NCI-H2196 treated with DMSO at 0.1 percent for 48 hours (cell line): Measurements from ENCODE around the gene DGKH.
"Not testable (repeated sequence)": the region's sequence is repeated elsewhere in the genome, so short reads cannot be mapped to it uniquely, and the experiment has no call there.

ENCODE experiments used
- DNase-seq: peaks from one replicate; lab custom pipeline; 2025; ENCODE audit not compliant: unreplicated experiment; lab: John Stamatoyannopoulos, UW

The DGKH gene

GRCh38 chr13:42068886-42069285, 20.4 kb downstream of the DGKH start:
- no peak for DNase-seq

DNA sequence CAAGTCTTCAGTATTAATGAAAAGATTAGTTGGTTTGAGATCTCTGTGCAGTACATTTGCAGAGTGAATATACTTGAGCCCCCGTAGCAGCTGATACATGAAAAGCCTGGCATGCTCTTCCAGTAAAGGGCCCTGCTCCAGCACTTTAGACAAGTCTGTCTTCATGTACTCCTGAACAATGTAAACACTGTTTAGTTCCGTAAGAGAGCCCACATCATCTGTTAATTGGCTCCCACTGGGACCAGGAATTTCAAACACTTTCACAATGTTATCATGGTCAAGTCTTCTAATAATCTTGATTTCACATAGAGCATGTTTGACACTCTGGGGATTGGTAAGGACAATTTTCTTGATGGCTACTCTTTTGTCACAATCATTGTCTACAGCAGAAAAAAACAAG, 22.2 kb downstream of the DGKH start:
- not testable (repeated sequence) for DNase-seq

GRCh38 chr13:42071179-42071578, 22.7 kb downstream of the DGKH start:
- DNase-seq: not testable (repeated sequence)

DNA sequence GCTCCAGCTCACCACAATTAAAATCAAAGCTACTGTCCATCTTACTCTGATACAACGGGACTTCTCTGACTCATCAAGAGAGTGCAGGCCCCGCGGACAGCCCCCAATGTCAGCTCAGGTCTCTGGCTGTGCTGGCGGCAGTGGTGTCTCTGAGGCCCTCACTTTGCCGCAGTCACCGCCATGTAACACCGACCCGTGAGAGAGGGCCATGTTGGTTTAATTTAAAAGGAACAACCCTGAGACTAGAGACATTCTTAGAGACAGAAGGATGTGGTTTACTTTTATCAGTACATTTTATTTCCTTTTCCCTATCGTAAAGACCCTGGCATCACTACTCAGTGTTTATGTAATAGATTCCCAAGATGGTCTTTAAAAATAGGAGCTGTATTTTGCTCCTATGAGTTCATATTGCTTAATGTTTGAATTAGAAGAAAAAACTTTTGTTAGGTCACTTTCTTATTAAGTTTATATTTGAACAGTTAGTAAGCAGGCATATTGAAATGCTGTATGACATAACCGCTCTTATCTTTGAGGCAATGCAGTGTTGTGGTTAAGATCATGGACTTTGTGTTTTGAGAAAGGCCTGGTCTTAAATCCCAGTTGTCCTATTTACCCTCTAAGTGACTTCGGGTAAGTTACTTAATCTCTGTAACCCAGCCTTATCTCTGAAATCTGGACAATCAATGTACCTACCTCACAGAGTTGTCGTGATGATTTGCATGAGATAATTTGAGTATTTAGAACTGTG, 23.4 kb downstream of the DGKH start:
- DNase-seq: no peak

DNA sequence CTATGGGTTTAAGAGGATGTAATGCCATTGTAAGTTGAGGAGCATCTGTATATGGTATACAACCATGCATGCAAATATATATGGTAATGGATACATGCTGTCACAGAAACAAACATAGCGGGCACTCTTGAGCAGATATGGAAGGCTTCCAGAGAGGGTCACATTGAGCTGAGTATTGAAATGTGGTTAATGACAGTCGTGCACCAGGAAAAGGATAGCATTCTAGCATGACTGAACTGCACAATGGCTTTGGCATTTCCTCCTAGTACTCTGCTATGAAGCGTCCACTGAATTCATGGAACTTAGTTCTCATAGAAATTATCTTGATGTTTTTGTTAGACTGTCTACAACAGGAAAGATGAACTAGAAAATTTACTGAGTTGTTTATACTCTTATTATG, 25.2 kb downstream of the DGKH start:
- no peak for DNase-seq

GRCh38 chr13:42075517-42075916, 27.1 kb downstream of the DGKH start:
- no peak for DNase-seq

DNA sequence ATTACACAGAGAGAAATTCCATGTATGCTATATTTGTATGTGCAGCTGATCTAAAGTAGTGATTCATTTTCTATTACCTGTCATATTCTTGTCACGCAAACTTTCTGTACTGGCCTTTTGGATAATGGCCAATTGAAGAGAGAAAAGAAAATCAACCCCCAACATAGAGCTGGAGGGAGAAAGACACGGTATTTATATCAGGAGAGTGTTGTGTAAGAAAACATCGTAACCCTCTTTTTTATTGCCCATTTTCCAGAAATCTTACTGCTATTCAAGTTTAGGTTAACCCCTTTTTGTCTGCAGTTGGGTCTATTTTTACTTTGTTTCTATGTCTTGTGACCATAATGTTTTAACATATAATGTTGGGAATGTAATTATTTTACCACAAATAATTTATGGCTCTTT, 27.9 kb downstream of the DGKH start:
- DNase-seq: no peak

GRCh38 chr13:42078128-42078808, 29.8 kb downstream of the DGKH start:
- DNase-seq: no peak

GRCh38 chr13:42083138-42083770, 34.8 kb downstream of the DGKH start:
- DNase-seq: no peak

DNA sequence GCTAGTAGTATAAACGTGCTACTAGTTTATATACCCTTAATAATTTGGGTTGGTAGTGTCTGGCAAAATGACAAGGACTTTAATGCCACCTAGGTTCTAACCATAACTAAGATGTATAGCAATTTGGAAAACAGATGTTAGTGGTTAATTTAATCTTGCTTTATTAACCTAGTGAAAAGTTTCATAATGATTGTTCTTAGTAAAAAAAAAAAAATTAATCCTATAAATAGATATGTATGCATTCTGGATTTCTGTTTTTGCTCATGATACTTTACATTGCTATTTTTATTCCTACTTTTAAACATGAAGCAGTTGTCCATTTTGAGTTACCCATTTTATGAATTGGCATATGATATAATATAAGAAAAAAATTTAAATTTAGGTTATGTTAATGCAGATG, 36.3 kb downstream of the DGKH start:
- DNase-seq: no peak

- no peak for DNase-seq
These were observed 38.1 kb downstream of the DGKH start for GRCh38 chr13:42086582-42086981.

GRCh38 chr13:42094516-42095040, 46.1 kb downstream of the DGKH start:
- no peak for DNase-seq

DNA sequence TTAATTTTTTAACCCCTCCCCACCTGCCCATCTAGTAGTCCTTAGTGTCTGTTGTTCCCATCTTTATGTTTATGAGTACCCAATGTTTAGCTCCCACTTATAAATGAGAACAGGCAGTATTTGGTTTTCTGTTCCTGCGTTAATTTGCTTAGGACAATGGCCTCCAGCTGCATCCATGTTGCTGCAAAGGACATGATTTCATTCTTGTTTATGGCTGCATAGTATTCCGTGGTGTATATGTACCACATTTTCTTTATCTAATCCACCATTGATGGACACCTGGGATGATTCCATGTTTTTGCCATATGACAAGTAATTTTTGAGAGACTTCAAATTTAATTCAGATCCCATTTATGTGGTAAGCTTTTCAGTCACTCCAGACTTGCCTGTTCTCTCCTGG, 47.8 kb downstream of the DGKH start:
- not testable (repeated sequence) for DNase-seq

DNA sequence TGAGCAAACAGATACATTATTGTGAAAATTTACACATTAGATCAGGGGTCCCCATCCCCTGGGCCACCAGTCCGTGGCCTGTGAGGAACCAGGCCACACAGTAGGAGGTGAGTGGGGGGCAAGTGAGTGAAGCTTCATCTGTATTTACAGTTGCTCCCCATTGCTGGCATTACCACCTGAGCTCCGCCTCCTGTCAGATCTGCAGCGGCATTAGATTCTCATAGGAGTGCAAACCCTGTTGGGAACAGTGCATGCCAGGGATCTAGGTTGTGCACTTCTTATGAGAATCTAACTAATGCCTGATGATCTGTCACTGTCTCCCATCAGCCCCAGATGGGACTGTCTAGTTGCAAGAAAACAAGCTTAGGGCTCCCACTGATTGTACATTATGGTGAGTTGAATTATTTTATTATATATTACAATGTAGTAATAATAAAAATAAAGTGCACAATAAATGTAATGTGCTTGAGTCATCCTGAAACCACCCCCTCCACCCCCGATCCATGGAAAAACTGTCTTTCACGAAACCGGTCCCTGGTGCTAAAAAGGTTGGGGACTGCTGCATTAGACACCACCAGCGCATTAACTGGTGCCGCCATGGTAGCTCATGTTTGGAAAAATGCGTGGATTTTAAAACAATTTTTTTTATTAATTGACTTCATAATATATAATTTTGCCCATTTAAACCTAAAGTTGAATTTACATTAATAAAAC, 51.7 kb downstream of the DGKH start:
- no peak for DNase-seq

- DNase-seq: no peak
These were observed 52.5 kb downstream of the DGKH start for GRCh38 chr13:42100960-42101359.

DNA sequence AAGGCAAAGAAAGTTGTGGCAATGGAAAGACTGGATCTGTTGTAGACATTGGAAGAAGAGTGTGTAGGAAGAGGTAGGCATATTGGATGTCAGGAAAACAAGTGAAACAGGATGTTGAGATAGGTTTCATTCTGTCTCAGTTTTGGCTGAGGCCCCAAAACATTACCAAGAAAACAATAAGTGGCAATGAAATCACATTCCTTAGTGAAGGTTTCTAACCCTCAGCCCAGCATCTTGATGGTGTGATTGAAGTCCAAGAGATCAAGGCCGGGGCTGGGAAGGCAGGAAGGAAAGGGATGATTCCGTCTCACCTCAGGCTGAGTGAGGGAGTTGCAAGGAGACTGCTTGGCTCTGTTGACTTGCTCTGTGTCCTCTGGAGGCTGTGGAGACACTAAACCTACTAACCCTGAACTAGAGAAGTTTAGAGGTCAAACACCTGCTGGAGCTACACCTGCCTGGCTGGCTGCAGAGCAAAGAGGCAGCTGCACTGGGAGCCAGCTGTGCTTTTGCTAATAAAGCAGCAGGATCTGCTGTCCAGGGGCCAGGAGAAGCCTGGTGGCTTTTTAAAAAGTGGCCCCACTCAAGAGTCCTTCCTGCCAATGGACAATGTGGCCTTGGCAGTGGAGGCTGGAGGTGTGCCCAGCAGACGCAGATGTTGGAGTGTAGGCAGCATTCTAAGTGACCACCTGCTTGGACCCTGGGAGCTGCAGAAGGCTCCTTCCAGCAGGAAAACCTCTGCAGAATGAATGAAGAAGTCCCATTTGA, 53.6 kb downstream of the DGKH start:
- DNase-seq: peak; percentile 53

DNA sequence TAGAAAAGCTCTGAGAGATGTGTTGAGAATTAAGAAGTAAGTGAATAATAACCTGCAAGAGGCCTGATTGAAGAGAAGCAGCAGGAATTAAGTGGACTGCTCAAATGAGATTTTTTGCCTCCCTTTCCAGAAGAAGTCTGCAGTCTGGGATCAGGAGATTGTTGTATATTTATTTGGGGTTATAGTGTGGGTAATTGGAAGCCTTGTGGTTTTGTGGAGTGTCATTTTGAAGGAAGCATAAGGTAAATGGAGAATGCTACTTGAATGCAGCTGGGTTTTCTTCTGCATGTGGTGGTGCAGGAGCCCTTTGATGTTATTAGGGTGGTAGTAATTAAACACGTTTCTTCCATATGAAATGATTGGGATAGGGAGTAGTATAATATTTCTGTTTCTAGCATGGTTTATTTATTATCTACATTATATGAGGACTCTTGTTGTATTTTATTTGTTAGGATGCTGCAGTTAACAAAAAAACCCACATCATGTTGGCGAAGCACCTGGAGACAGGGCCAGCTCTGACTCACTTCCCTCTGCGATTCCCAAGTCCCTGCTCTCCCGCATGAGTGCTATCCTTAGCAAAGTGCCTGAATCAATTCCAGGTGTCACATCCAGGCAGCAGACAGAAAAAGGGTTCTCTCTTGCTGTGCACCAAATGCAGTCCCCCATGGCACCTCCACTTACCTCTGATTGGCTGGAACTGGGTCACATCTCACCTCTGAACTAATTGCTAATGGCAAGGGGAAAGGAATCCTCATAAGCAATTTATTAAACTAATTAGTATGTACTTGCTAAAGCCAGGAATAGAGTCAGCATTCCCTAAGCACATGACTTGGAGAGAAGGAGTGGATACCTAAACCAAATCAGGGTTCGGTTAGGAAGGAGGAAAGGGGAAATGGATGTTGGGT, 54.8 kb downstream of the DGKH start:
- DNase-seq: no peak

DNA sequence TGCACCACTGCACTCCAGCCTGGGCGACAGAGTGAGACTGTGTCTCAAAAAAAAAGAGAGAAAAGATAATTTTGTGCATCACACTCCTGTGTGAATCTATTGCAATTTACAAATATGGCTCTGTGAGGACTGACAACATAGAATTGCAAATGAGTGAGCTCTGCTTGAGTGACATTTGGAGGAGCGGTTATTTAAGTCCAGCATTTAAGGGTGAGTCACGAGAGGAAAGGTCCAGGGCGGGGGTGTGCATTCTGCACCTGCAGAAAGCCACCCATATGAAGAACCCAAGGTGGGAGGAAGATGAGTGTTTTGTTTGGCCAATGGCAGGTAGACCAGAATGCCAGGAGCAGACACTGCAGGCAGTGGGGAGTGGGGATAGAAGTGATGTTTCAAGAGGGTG, 58.5 kb downstream of the DGKH start:
- no peak for DNase-seq

DNA sequence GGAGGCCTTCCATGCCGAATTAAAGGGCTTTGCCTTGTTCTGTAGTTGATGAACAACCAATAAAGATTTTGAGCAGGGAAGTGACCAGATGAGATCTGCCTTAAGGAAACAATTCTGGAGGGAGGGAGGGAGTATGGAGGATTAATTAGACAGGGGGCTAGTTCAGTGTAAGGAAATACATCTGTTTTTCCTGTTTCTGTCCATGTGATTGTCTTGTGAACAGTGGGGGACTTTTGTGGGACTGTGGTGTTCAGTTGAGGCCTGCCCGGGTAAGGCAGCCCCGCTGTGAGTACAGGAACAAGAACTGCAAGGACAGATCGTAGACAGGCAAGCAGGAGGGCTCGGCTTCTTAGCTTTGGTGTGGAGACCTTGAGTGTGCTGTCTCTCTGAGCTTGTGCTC, 59.0 kb downstream of the DGKH start:
- no peak for DNase-seq

DNA sequence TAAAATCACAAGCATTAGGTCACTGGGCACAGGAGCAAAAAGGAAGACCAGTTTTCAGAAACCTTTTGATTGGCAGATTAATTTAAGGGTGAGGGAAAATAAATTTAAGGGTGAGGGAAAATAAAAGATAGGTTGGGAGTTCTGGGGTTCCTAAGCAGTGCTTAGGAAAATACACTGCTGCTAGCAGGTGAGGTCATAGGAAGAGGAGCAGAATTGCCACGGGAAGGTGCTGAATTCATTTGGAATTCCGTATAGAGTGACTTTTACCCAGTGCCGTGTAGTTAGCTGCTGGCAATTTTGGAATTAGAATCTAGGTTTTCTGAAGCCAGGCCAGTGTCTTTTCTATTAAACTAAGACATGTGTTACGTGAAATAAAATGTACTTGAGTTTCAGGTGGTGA, 59.8 kb downstream of the DGKH start:
- DNase-seq: no peak
